HepG2 (cell line): ENCODE measurements around the gene LECT2. TPM values are rescaled to one million over a fixed set of nuclear protein-coding genes. Genes with fewer than 3 reads are reported as not detected.
A peak's percentile ranks its signal among the peaks of the same experiment; 100 is the strongest.

Experiments used
- ATAC-seq: fragments of 200-7000 bp; cut with Tn5 transposase; 3 replicates; pipeline ENCODE4 v1.9.1; 2020; ENCODE audit warnings: mild to moderate bottlenecking, moderate library complexity
- BruUV-seq: library from RNA; stranded (reverse); fragments of 400-500 nt; replicated peaks from 2 replicates; lab custom pipeline; 2021; lab: Mats Ljungman, UMichigan
- CTCF ChIA-PET: fragments of 300-600 bp; formaldehyde crosslinking; extraction: SDS; loops from one replicate; lab custom pipeline; 2021; ENCODE audit warnings: low total read pairs, inconsistent platforms, low intra/inter-chr PET ratio; lab: Yijun Ruan, JAX
- POLR2A ChIA-PET: fragments of 350-600 bp; sonication (Branson Sonifier 250); formaldehyde crosslinking; loops from one replicate; lab custom pipeline; 2020; ENCODE audit warnings: antibody characterized with exemption, inconsistent platforms; lab: Yijun Ruan, JAX
- DNase-seq: peaks from one replicate; pipeline ENCODE4 v3.0.0-alpha.2; 2015; ENCODE audit warnings: low spot score
- FAIRE-seq: peaks from 3 replicates; lab custom pipeline; 2011; peaks lifted over from hg19 to GRCh38; lab: Jason Lieb, UNC
- H2AFZ ChIP-seq: one replicate; pipeline ENCODE4 v1.6.1; 2011; ENCODE audit warnings: low read length, inconsistent platforms
- H3K27ac ChIP-seq: fragments of 300-600 bp; 3 replicates; pipeline ENCODE4 v1.8.0; 2011; ENCODE audit warnings: mixed run types, mild to moderate bottlenecking, mixed read lengths, low read length, inconsistent platforms; ENCODE audit not compliant: insufficient read depth; ENCODE audit errors: extremely low read length
- H3K27me3 ChIP-seq, 2 experiments: fragments of 200-600 bp in 1 of 2; 2 replicates in 1 of 2; 3 replicates in 1 of 2; pipeline versions ENCODE4 v1.6.0 to v1.8.0; 2011; ENCODE audit warnings: low read length in 2 of 2, mild to moderate bottlenecking in 2 of 2, moderate library complexity in 2 of 2, inconsistent platforms in 1 of 2; ENCODE audit not compliant: insufficient read depth in 2 of 2, control insufficient read depth in 1 of 2
- H3K36me3 ChIP-seq, 2 experiments: fragments of 200-600 bp in 1 of 2; replicated peaks in 1 of 2; 2 replicates in 1 of 2; 3 replicates in 1 of 2; pipeline versions ENCODE4 v1.5.1 to v1.8.0; 2011; ENCODE audit warnings: low read length in 2 of 2, inconsistent platforms in 1 of 2; ENCODE audit not compliant: insufficient read depth in 2 of 2, control insufficient read depth in 1 of 2
- H3K4me1 ChIP-seq: 2 replicates; pipeline ENCODE4 v1.5.1; 2012; ENCODE audit warnings: low read length, inconsistent platforms; ENCODE audit not compliant: insufficient read depth
- H3K4me2 ChIP-seq: 2 replicates; pipeline ENCODE4 v1.6.0; 2011; ENCODE audit warnings: low read depth, low read length, inconsistent platforms
- H3K4me3 ChIP-seq, 3 experiments: fragments of 200-600 bp in 1 of 3; sonication (generic), shearing (Covaris generic) in 1 of 3; replicated peaks in 1 of 3; 2 replicates each; pipeline ENCODE4 v1.5.1; 2011 to 2016; ENCODE audit warnings: low read length in 3 of 3, inconsistent platforms in 2 of 3, low read depth in 2 of 3, mild to moderate bottlenecking in 2 of 3, control low read depth in 1 of 3, mixed read lengths in 1 of 3; ENCODE audit not compliant: insufficient read depth in 1 of 3
- H3K79me2 ChIP-seq: one replicate; pipeline ENCODE4 v1.6.1; 2011; ENCODE audit warnings: low read length, inconsistent platforms; ENCODE audit not compliant: insufficient read depth
- H3K9ac ChIP-seq: 2 replicates; pipeline ENCODE4 v1.6.0; 2011; ENCODE audit warnings: mild to moderate bottlenecking, low read depth, low read length, inconsistent platforms; ENCODE audit not compliant: insufficient read depth
- H3K9me3 ChIP-seq: 2 replicates; pipeline ENCODE4 v1.5.1; 2012; ENCODE audit warnings: mild to moderate bottlenecking, low read length
- H4K20me1 ChIP-seq: 2 replicates; pipeline ENCODE4 v1.6.0; 2011; ENCODE audit warnings: inconsistent platforms, mild to moderate bottlenecking, low read length, moderate library complexity; ENCODE audit not compliant: insufficient read depth
- ATF7 ChIP-seq, 2 experiments: fragments of 450-650 bp in 1 of 2; sonication (generic) in 1 of 2; formaldehyde crosslinking in 1 of 2; IDR thresholded peaks; 2 replicates each; pipeline versions ENCODE4 v1.4.0 to v1.6.1; 2016 to 2020; ENCODE audit warnings: antibody characterized with exemption in 1 of 2, mild to moderate bottlenecking in 1 of 2, missing genetic modification reagents in 1 of 2
- EP300 ChIP-seq, 3 experiments: sonication (generic) in 1 of 3; formaldehyde crosslinking in 1 of 3; IDR thresholded peaks; 2 replicates each; pipeline versions ENCODE4 v1.5.1 to v1.6.1; 2011 to 2020; ENCODE audit warnings: low read depth in 2 of 3, low read length in 2 of 3, borderline replicate concordance in 1 of 3, improper control_type of control experiment in 1 of 3, mild to moderate bottlenecking in 1 of 3, missing genetic modification reagents in 1 of 3, moderate library complexity in 1 of 3
- KDM3A ChIP-seq: IDR thresholded peaks from 2 replicates; pipeline ENCODE4 v1.6.1; 2018; ENCODE audit warnings: low read depth, missing compliant biosample characterization
- LCORL ChIP-seq, 2 experiments: fragments of 450-650 bp in 1 of 2; sonication (generic) in 1 of 2; formaldehyde crosslinking in 1 of 2; IDR thresholded peaks; 2 replicates each; pipeline versions ENCODE4 v1.5.0 to v1.6.1; 2017 to 2020; ENCODE audit warnings: antibody characterized with exemption in 1 of 2, missing genetic modification reagents in 1 of 2
- NR2C2 ChIP-seq: sonication (generic); formaldehyde crosslinking; IDR thresholded peaks from 2 replicates; pipeline ENCODE4 v1.4.0; 2020; ENCODE audit warnings: missing genetic modification reagents, mild to moderate bottlenecking, moderate library complexity, borderline replicate concordance
- ONECUT2 ChIP-seq: sonication (generic); formaldehyde crosslinking; IDR thresholded peaks from 2 replicates; pipeline ENCODE4 v1.4.0; 2020; ENCODE audit warnings: missing genetic modification reagents
- PHF5A ChIP-seq: IDR thresholded peaks from one replicate; pipeline ENCODE4 v1.6.1; 2018; ENCODE audit warnings: low read depth, missing genetic modification reagents; ENCODE audit not compliant: unreplicated experiment
- RARG ChIP-seq: sonication (generic); formaldehyde crosslinking; IDR thresholded peaks from 2 replicates; pipeline ENCODE4 v1.4.0; 2020; ENCODE audit warnings: low read depth, mild to moderate bottlenecking, missing genetic modification reagents
- TARDBP ChIP-seq: sonication (generic); formaldehyde crosslinking; IDR thresholded peaks from 2 replicates; pipeline ENCODE4 v1.8.0; 2022; ENCODE audit warnings: mild to moderate bottlenecking, missing genetic modification reagents
- THRA ChIP-seq: sonication (generic); formaldehyde crosslinking; IDR thresholded peaks from 2 replicates; pipeline ENCODE4 v1.4.0; 2020; ENCODE audit warnings: missing genetic modification reagents, borderline replicate concordance
- ZBTB42 ChIP-seq: sonication (generic); formaldehyde crosslinking; IDR thresholded peaks from 2 replicates; pipeline ENCODE4 v1.5.0; 2020; ENCODE audit warnings: mild to moderate bottlenecking, missing genetic modification reagents
- ZBTB49 ChIP-seq: sonication (generic); formaldehyde crosslinking; IDR thresholded peaks from 2 replicates; pipeline ENCODE4 v1.4.0; 2020; ENCODE audit warnings: missing genetic modification reagents, borderline replicate concordance
- ZNF12 ChIP-seq: sonication (generic); formaldehyde crosslinking; IDR thresholded peaks from 2 replicates; pipeline ENCODE4 v1.5.0; 2020; ENCODE audit warnings: missing genetic modification reagents
- ZNF616 ChIP-seq: sonication (generic); formaldehyde crosslinking; IDR thresholded peaks from 2 replicates; pipeline ENCODE4 v1.5.0; 2020; ENCODE audit warnings: low read depth, mild to moderate bottlenecking, missing genetic modification reagents
- ZSCAN21 ChIP-seq: sonication (generic); formaldehyde crosslinking; IDR thresholded peaks from 2 replicates; pipeline ENCODE4 v1.8.0; 2022; ENCODE audit warnings: mild to moderate bottlenecking, missing genetic modification reagents, moderate library complexity, borderline replicate concordance
- WGBS: methylation state at CpG from one replicate; pipeline ENCODE4 v1.1.6; 2017; ENCODE audit warnings: low lambda C conversion rate; 5-methylcytosine and 5-hydroxymethylcytosine counted together
- in situ Hi-C: cut with HindIII; loops from 2 replicates; pipeline ENCODE4 v1.10.0; 2017; ENCODE audit warnings: low pct_unique_long_range_greater_than_20kb; ENCODE audit not compliant: extremely low pct_ligation_motif_present
- intact Hi-C: fragments of 100-400 bp; cut with micrococcal nuclease; formaldehyde crosslinking; loops from one replicate; pipeline ENCODE4 v1.10.0; 2022; ENCODE audit not compliant: unreplicated experiment
- polyA plus RNA-seq, 8 experiments: library from polyadenylated mRNA; depleted of rRNA in 3 of 8; stranded (reverse) in 7 of 8; unstranded in 1 of 8; fragments of >200 nt; fragmentation: Illumina TruSeq in 4 of 8; extraction: Trizol in 4 of 8; gene quantifications; 2 replicates each; pipeline versions ENCODE4 v1.2.1 to v1.2.3, GENCODE V29; 2011 to 2016; ENCODE audit warnings: low read depth in 4 of 8, missing spikeins in 1 of 8, mixed read lengths in 1 of 8; ENCODE audit not compliant: insufficient read depth in 1 of 8
- total RNA-seq, 5 experiments: library from RNA; depleted of rRNA; stranded (reverse); fragments of >200 nt; fragmentation: Illumina TruSeq; extraction: Trizol; gene quantifications; 2 replicates each; pipeline ENCODE4 v1.2.3, GENCODE V29; 2016; ENCODE audit warnings: low read depth in 1 of 5

The LECT2 gene
- total and polyA plus RNA-seq, 2 of the 13 experiments (the other 11 are each of a cell fraction or from before 2014, with no cell fraction given): not detected

GRCh38 chr5:135980620-135981019, 25.8 kb upstream of the LECT2 start:
- WGBS: 94% methylated on average over 1 of the region's 1 CpG
- Histone ChIP-seq H3K36me3 (no peaks in the 10 kb centered on the region), H3K27me3 (no peaks in the 10 kb centered on the region), H3K79me2 (no peaks in the 10 kb centered on the region), H3K4me2 (no peak overlapping the region), H4K20me1 (no peaks in the 10 kb centered on the region), H3K4me1 (peaks cover 11% of the 10 kb centered on the region), H3K27ac (no peak overlapping the region), H3K4me3 (no peak overlapping the region), H3K9me3 (no peaks in the 10 kb centered on the region), H2AFZ (no peak overlapping the region), H3K9ac (no peak overlapping the region)
- ATAC-seq: no peak
- in situ Hi-C loops: no loop called here
- TF ChIP-seq NR2C2 (no peak), ATF7 (IDR thresholded peaks at IDR 0.05) (peak; percentile 80; the same call in 1 of the 2 replicates), ATF7 (CRISPR knock-in tag; IDR thresholded peaks at IDR 0.05) (no peak)
- intact Hi-C loops: no loop called here
- no peak for FAIRE-seq
- CTCF ChIA-PET: no interaction called here
- POLR2A ChIA-PET: no interaction called here
- no peak for DNase-seq
- BruUV-seq: no TSS peak

DNA sequence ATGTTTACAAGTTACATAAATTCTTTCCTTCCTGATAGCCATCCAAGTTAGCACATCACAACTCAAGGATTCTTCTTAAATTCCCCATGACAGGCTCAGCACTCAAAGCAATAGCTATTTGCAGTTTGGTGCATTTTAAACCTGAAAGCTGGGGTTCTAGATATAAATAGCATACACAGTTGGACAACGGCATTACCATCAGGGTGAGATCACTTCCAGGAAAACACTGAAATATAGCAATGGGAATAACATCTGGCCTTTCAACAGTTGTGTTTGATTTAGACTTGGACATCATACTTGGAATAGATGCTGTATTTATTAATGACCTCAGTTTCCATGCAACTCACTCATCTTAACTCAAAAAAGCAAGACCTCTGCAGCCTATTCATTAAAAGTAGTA, 24.7 kb upstream of the LECT2 start:
- no TSS peak for BruUV-seq
- Histone ChIP-seq H3K9me3 (no peaks in the 10 kb centered on the region), H3K79me2 (no peaks in the 10 kb centered on the region), H3K4me1 (peaks cover 22% of the 10 kb centered on the region), H3K36me3 (no peaks in the 10 kb centered on the region), H3K4me3 (no peak overlapping the region), H3K27ac (no peak overlapping the region), H3K27me3 (no peaks in the 10 kb centered on the region), H3K9ac (no peak overlapping the region), H2AFZ (no peak overlapping the region), H3K4me2 (no peak overlapping the region), H4K20me1 (no peaks in the 10 kb centered on the region)
- intact Hi-C loops (no loop called here), in situ Hi-C loops (no loop called here)
- 81% methylated on average over 1 of the region's 1 CpG for WGBS
- ChIA-PET CTCF (no interaction called here), POLR2A (no interaction called here)
- DNase-seq (no peak), FAIRE-seq (no peak), ATAC-seq (no peak)
- TF ChIP-seq ZBTB42 (no peak), RARG (CRISPR knock-in tag) (no peak), ONECUT2 (CRISPR knock-in tag) (no peak), LCORL (IDR thresholded peaks at IDR 0.05) (no peak), LCORL (CRISPR knock-in tag; IDR thresholded peaks at IDR 0.05) (no peak), EP300 (IDR thresholded peaks at IDR 0.05; ENCODE audit: low read depth in 2 of 2, low read length in 2 of 2) (no peak), EP300 (CRISPR knock-in tag; IDR thresholded peaks at IDR 0.05; ENCODE audit: borderline replicate concordance) (no peak), KDM3A (CRISPR knock-in tag) (no peak), THRA (CRISPR knock-in tag) (no peak), ZBTB49 (no peak), PHF5A (CRISPR knock-in tag) (no peak), ZSCAN21 (CRISPR knock-in tag) (no peak), ZNF616 (CRISPR knock-in tag) (no peak), TARDBP (CRISPR knock-in tag) (no peak), ZNF12 (CRISPR knock-in tag) (no peak)
